AG09319 (cell line): Measurements from ENCODE around the gene GNB5.

ENCODE experiments used
- DNase-seq: peaks from one replicate; pipeline ENCODE4 v3.0.0-alpha.2; 2010; ENCODE audit warnings: low read depth; ENCODE audit errors: extremely low read depth
- CTCF ChIP-seq: IDR thresholded peaks from 2 replicates; pipeline ENCODE4 v1.5.1; 2011; ENCODE audit warnings: low read depth, mild to moderate bottlenecking, inconsistent platforms, low read length, moderate library complexity

The GNB5 gene

GRCh38 chr15:52150871-52151270 lies 40.3 kb downstream of the GNB5 start:
- DNase-seq = no peak
- no peak for TF ChIP-seq CTCF

GRCh38 chr15:52150043-52150825 lies 41.0 kb downstream of the GNB5 start:
- no peak for TF ChIP-seq CTCF
- no peak for DNase-seq

- TF ChIP-seq CTCF = no peak
- DNase-seq = no peak
Observed at GRCh38 chr15:52148403-52148802, 42.8 kb downstream of the GNB5 start.

GRCh38 chr15:52146776-52147175 lies 44.4 kb downstream of the GNB5 start:
- DNase-seq = no peak
- no peak for TF ChIP-seq CTCF

GRCh38 chr15:52146261-52146660 lies 44.9 kb downstream of the GNB5 start:
- no peak for DNase-seq

GRCh38 chr15:52144656-52145178 lies 46.5 kb downstream of the GNB5 start:
- TF ChIP-seq CTCF = no peak
- DNase-seq = no peak

More at GRCh38 chr15:52146261-52146660, 44.9 kb downstream of the GNB5 start:
- TF ChIP-seq CTCF = no peak

- peak; percentile 28 for DNase-seq
- TF ChIP-seq CTCF = no peak
Observed at GRCh38 chr15:52143873-52144272, 47.3 kb downstream of the GNB5 start.
